Measurements from ENCODE around the gene NOTUM.

NOTUM gene

GRCh38 chr17:81934850-81935708, 25.9 kb downstream of the NOTUM start:
- DNase-seq: no peak

GRCh38 chr17:81934098-81934757, 26.8 kb downstream of the NOTUM start:
- DNase-seq: no peak

GRCh38 chr17:81933178-81933699, 27.7 kb downstream of the NOTUM start:
- DNase-seq: no peak

- no peak for DNase-seq
These were observed 28.5 kb downstream of the NOTUM start for GRCh38 chr17:81932333-81932983.

GRCh38 chr17:81931557-81932332, 29.2 kb downstream of the NOTUM start:
- DNase-seq: no peak

GRCh38 chr17:81931189-81931556, 29.8 kb downstream of the NOTUM start:
- no peak for DNase-seq

- DNase-seq: no peak
These were observed 30.6 kb downstream of the NOTUM start for GRCh38 chr17:81930142-81931125.

- no peak for DNase-seq
These were observed 31.5 kb downstream of the NOTUM start for GRCh38 chr17:81929253-81930141.

GRCh38 chr17:81928544-81929252, 32.3 kb downstream of the NOTUM start:
- peak; percentile 52 for DNase-seq

- DNase-seq: peak; percentile 86
These were observed 33.1 kb downstream of the NOTUM start, which contains the start of gene MAFG for GRCh38 chr17:81927653-81928543. Gene MAFG (minus strand): TSS chr17:81927735. CDS start chr17:81923185, 4,550 bp downstream.

- DNase-seq: no peak
These were observed 33.8 kb downstream of the NOTUM start for GRCh38 chr17:81927152-81927652.

GRCh38 chr17:81926451-81927151, 34.4 kb downstream of the NOTUM start:
- no peak for DNase-seq

- DNase-seq: no peak
These were observed 35.0 kb downstream of the NOTUM start for GRCh38 chr17:81925860-81926450.

- DNase-seq: no peak
These were observed 36.1 kb downstream of the NOTUM start for GRCh38 chr17:81924557-81925532.

GRCh38 chr17:81923302-81924260, 37.4 kb downstream of the NOTUM start:
- DNase-seq: no peak
